Prostate gland (tissue), 2 donors: Measurements from ENCODE around the gene SLC22A17. TPM values are rescaled to one million over a fixed set of nuclear protein-coding genes. Genes with fewer than 3 reads are reported as not detected.

ENCODE experiments used
- DNase-seq: peaks from one replicate; pipeline ENCODE4 v3.0.0-alpha.2; 2019; ENCODE audit warnings: low spot score
- H3K27ac ChIP-seq, 2 donors: fragments of 200-600 bp; sonication (generic); 2 replicates each; pipeline ENCODE4 v1.5.1; 2017 to 2019
- H3K27me3 ChIP-seq: fragments of 200-600 bp; sonication (generic); replicated peaks from 2 replicates; pipeline ENCODE4 v1.5.1; 2019; ENCODE audit not compliant: insufficient read depth
- H3K36me3 ChIP-seq, 2 donors: fragments of 200-600 bp; sonication (generic); 1 replicate in 1 of 2; 2 replicates in 1 of 2; pipeline versions ENCODE4 v1.5.1 to v1.8.1; 2017 to 2019
- H3K4me1 ChIP-seq: fragments of 200-600 bp; sonication (generic); replicated peaks from 2 replicates; pipeline ENCODE4 v1.5.1; 2019
- H3K4me3 ChIP-seq, 2 donors: fragments of 200-600 bp; sonication (generic); 2 replicates each; pipeline ENCODE4 v1.5.1; 2017 to 2019
- H3K9me3 ChIP-seq: fragments of 200-600 bp; sonication (generic); 2 replicates; pipeline ENCODE4 v1.5.1; 2017
- CTCF ChIP-seq, 4 experiments: fragments of 200-600 bp in 2 of 4; fragments of 450-650 bp in 2 of 4; sonication (generic) in 2 of 4; IDR thresholded peaks; 1 replicate in 3 of 4; 2 replicates in 1 of 4; pipeline ENCODE4 v1.5.1; 2016 to 2019; ENCODE audit warnings: antibody characterized with exemption in 4 of 4, mild to moderate bottlenecking in 2 of 4, moderate library complexity in 2 of 4
- POLR2A ChIP-seq: fragments of 450-650 bp; IDR thresholded peaks from one replicate; pipeline ENCODE4 v1.6.1; 2016; ENCODE audit warnings: antibody characterized with exemption, mild to moderate bottlenecking
- POLR2AphosphoS5 ChIP-seq: sonication (generic); formaldehyde crosslinking; IDR thresholded peaks from one replicate; pipeline ENCODE4 v1.6.1; 2017; ENCODE audit warnings: antibody characterized with exemption
- WGBS: methylation state at CpG from one replicate; pipeline ENCODE4 v1.1.5; 2018; 5-methylcytosine and 5-hydroxymethylcytosine counted together
- intact Hi-C: fragments of 100-400 bp; cut with DNase I; formaldehyde crosslinking; loops from one replicate; pipeline ENCODE4 v1.14.2; 2022
- total RNA-seq, 2 donors: library from RNA; depleted of rRNA; stranded (reverse); fragments of >200 nt; gene quantifications; one replicate each; pipeline ENCODE4 v1.1.0, GENCODE V29; 2016

Gene SLC22A17
- total RNA-seq, 2 donors from 2014 or later: 207 to 351 TPM

- intact Hi-C loops: loop anchor here (1.0 to 5.0 kb wide), 2 partner anchors 51 to 117 kb away; no protein-coding TSS in a partner anchor
- Histone ChIP-seq H3K27me3 (no peaks in the 10 kb centered on the region), H3K36me3 (no peaks in the 10 kb centered on the region), H3K9me3 (no peaks in the 10 kb centered on the region), H3K4me3 (no peak overlapping the region), H3K27ac (no peak overlapping the region), H3K4me1 (no peaks in the 10 kb centered on the region)
- 34% methylated on average over 12 of the region's 12 CpGs for WGBS
- TF ChIP-seq POLR2A: no peak
- peak; percentile 88 for TF ChIP-seq POLR2AphosphoS5
- peak; percentile 85 to 98 (median 96) for TF ChIP-seq CTCF (IDR thresholded peaks at IDR 0.05)
- DNase-seq: peak; percentile 83
Measured at GRCh38 chr14:23379366-23380196, 26.9 kb upstream of the SLC22A17 start.

- no peaks in the 10 kb centered on the region for H3K27me3 ChIP-seq
- H3K4me1 ChIP-seq: no peaks in the 10 kb centered on the region
- H3K36me3 ChIP-seq: no peaks in the 10 kb centered on the region
- intact Hi-C loops: no loop called here
- DNase-seq: no peak
- 88% methylated on average over 11 of the region's 11 CpGs for WGBS
- TF ChIP-seq POLR2A (no peak), CTCF (IDR thresholded peaks at IDR 0.05) (no peak), POLR2AphosphoS5 (no peak)
- no peaks in the 10 kb centered on the region for H3K9me3 ChIP-seq
- no peak overlapping the region for H3K4me3 ChIP-seq
- H3K27ac ChIP-seq: no peak overlapping the region
Measured at GRCh38 chr14:23378612-23379220, 26.0 kb upstream of the SLC22A17 start.

GRCh38 chr14:23377573-23378563 lies 25.2 kb upstream of the SLC22A17 start:
- Histone ChIP-seq H3K9me3 (no peaks in the 10 kb centered on the region), H3K27me3 (no peaks in the 10 kb centered on the region), H3K4me1 (no peaks in the 10 kb centered on the region), H3K36me3 (no peaks in the 10 kb centered on the region), H3K27ac (no peak overlapping the region), H3K4me3 (no peak overlapping the region)
- WGBS: 91% methylated on average over 14 of the region's 14 CpGs
- intact Hi-C loops: no loop called here
- TF ChIP-seq CTCF (IDR thresholded peaks at IDR 0.05) (no peak), POLR2AphosphoS5 (no peak), POLR2A (no peak)
- DNase-seq: no peak

GRCh38 chr14:23377198-23377550 lies 24.5 kb upstream of the SLC22A17 start:
- no peaks in the 10 kb centered on the region for H3K36me3 ChIP-seq
- WGBS: 39% methylated on average over 11 of the region's 11 CpGs
- DNase-seq: no peak
- intact Hi-C loops: no loop called here
- H3K9me3 ChIP-seq: no peaks in the 10 kb centered on the region
- TF ChIP-seq POLR2A (no peak), CTCF (IDR thresholded peaks at IDR 0.05) (no peak), POLR2AphosphoS5 (no peak)
- no peak overlapping the region for H3K4me3 ChIP-seq
- H3K27me3 ChIP-seq: no peaks in the 10 kb centered on the region
- no peaks in the 10 kb centered on the region for H3K4me1 ChIP-seq
- H3K27ac ChIP-seq: no peak overlapping the region
